B cell (primary cell): ENCODE data around the gene PFDN6. TPM values are rescaled to one million over a fixed set of nuclear protein-coding genes. Genes with fewer than 3 reads are reported as not detected.

Source experiments
- ATAC-seq: fragments of 200-7000 bp; cut with Tn5 transposase; one replicate; pipeline ENCODE4 v1.10.0; 2021; ENCODE audit warnings: low read depth, mild to moderate bottlenecking, moderate number of reproducible peaks, moderate library complexity
- CTCF ChIA-PET: fragments of 350-600 bp; sonication (Branson Sonifier 250); formaldehyde crosslinking; loops from one replicate; lab custom pipeline; 2021; ENCODE audit warnings: antibody characterized with exemption, inconsistent platforms; lab: Charles Lee
- POLR2A ChIA-PET: fragments of 350-600 bp; sonication (Branson Sonifier 250); formaldehyde crosslinking; loops from one replicate; lab custom pipeline; 2021; ENCODE audit warnings: antibody characterized with exemption; lab: Charles Lee
- DNase-seq: peaks from one replicate; pipeline ENCODE4 v3.0.0; 2013
- H2AFZ ChIP-seq: 2 replicates; pipeline ENCODE4 v1.6.1; 2012; ENCODE audit warnings: mild to moderate bottlenecking, low read depth, low read length; ENCODE audit not compliant: insufficient read depth, poor library complexity, severe bottlenecking
- H3K27ac ChIP-seq, 2 donors: 1 replicate in 1 of 2; 2 replicates in 1 of 2; pipeline ENCODE4 v1.5.1; 2012 to 2013; ENCODE audit warnings: low read length in 2 of 2, mild to moderate bottlenecking in 2 of 2, moderate library complexity in 1 of 2
- H3K27me3 ChIP-seq, 4 experiments: fragments of 200-600 bp in 1 of 4; sonication (generic) in 1 of 4; replicated peaks in 1 of 4; 1 replicate in 2 of 4; 2 replicates in 2 of 4; pipeline versions ENCODE4 v1.6.1 to v1.7.0; 2013 to 2016; ENCODE audit warnings: low read length in 3 of 4, mild to moderate bottlenecking in 2 of 4, mixed read lengths in 1 of 4, moderate library complexity in 1 of 4; ENCODE audit not compliant: insufficient read depth in 4 of 4, control insufficient read depth in 3 of 4; ENCODE audit errors: control extremely low read depth in 1 of 4
- H3K36me3 ChIP-seq, 2 experiments: replicated peaks in 1 of 2; 1 replicate in 1 of 2; 2 replicates in 1 of 2; pipeline versions ENCODE4 v1.6.1 to v1.7.1; 2013; ENCODE audit warnings: low read length in 1 of 2; ENCODE audit not compliant: insufficient read depth in 2 of 2, control insufficient read depth in 1 of 2; ENCODE audit errors: control extremely low read depth in 1 of 2, extremely low read depth in 1 of 2
- H3K4me1 ChIP-seq, 2 donors: fragments of 200-600 bp in 1 of 2; sonication (generic) in 1 of 2; 1 replicate in 1 of 2; 2 replicates in 1 of 2; pipeline versions ENCODE4 v1.5.1 to v1.6.1; 2013 to 2017; ENCODE audit warnings: low read length in 2 of 2; ENCODE audit not compliant: control insufficient read depth in 2 of 2, insufficient read depth in 2 of 2
- H3K4me2 ChIP-seq: replicated peaks from 2 replicates; pipeline ENCODE3; 2012; ENCODE audit warnings: mild to moderate bottlenecking, low read depth, low read length; ENCODE audit not compliant: poor library complexity, severe bottlenecking
- H3K4me3 ChIP-seq, 5 experiments: fragments of 200-600 bp in 1 of 5; sonication (generic) in 1 of 5; 1 replicate in 3 of 5; 2 replicates in 2 of 5; pipeline versions ENCODE4 v1.5.1 to v1.7.0; 2011 to 2016; ENCODE audit warnings: low read length in 4 of 5, mild to moderate bottlenecking in 4 of 5, low read depth in 2 of 5, control low read depth in 1 of 5, moderate library complexity in 1 of 5; ENCODE audit not compliant: insufficient read depth in 1 of 5; ENCODE audit errors: control extremely low read depth in 1 of 5, extremely low read depth in 1 of 5
- H3K79me2 ChIP-seq: fragments of 200-600 bp; sonication (generic); one replicate; pipeline ENCODE4 v1.6.0; 2016; ENCODE audit warnings: low read length; ENCODE audit not compliant: control insufficient read depth, insufficient read depth
- H3K9ac ChIP-seq: fragments of 200-600 bp; sonication (generic); 2 replicates; pipeline ENCODE4 v1.6.1; 2017; ENCODE audit warnings: mild to moderate bottlenecking, low read length, moderate library complexity
- H3K9me3 ChIP-seq, 3 donors: one replicate each; pipeline versions ENCODE4 v1.6.1 to v1.7.1; 2013; ENCODE audit warnings: low read length in 2 of 3; ENCODE audit not compliant: control insufficient read depth in 2 of 3, insufficient read depth in 1 of 3; ENCODE audit errors: control extremely low read depth in 1 of 3
- H4K20me1 ChIP-seq: 2 replicates; pipeline ENCODE4 v1.6.0; 2012; ENCODE audit warnings: mild to moderate bottlenecking, low read length; ENCODE audit not compliant: insufficient read depth, control insufficient read depth, poor library complexity, severe bottlenecking
- H3K27ac Mint-ChIP-seq: one replicate; pipeline ENCODE4 v1.8.0; 2021; ENCODE audit warnings: mixed read lengths
- H3K27me3 Mint-ChIP-seq: one replicate; pipeline ENCODE4 v1.8.0; 2021; ENCODE audit warnings: mixed read lengths
- H3K4me1 Mint-ChIP-seq: one replicate; pipeline ENCODE4 v1.8.0; 2021; ENCODE audit warnings: mixed read lengths
- H3K4me3 Mint-ChIP-seq: one replicate; pipeline ENCODE4 v1.8.0; 2021; ENCODE audit warnings: mixed read lengths
- H3K9me3 Mint-ChIP-seq: one replicate; pipeline ENCODE4 v1.8.0; 2022; ENCODE audit warnings: mixed read lengths; ENCODE audit not compliant: insufficient read depth
- EZH2 ChIP-seq: IDR thresholded peaks from 2 replicates; pipeline ENCODE4 v1.6.1; 2012; ENCODE audit warnings: borderline replicate concordance, low read depth, mild to moderate bottlenecking, moderate library complexity, low read length; ENCODE audit not compliant: insufficient read depth, poor library complexity, severe bottlenecking
- WGBS: methylation state at CpG from one replicate; pipeline ENCODE4 v1.1.5; 2013; ENCODE audit warnings: missing lambda C conversion rate; ENCODE audit not compliant: insufficient coverage; 5-methylcytosine and 5-hydroxymethylcytosine counted together
- intact Hi-C: fragments of 100-400 bp; cut with micrococcal nuclease; formaldehyde crosslinking; loops from one replicate; pipeline ENCODE4 v1.10.0; 2022
- polyA plus RNA-seq: library from polyadenylated mRNA; depleted of rRNA; stranded (reverse); fragments of >200 nt; gene quantifications from 2 replicates; pipeline ENCODE4 v1.2.3, GENCODE V29; 2012
- total RNA-seq, 2 donors: library from RNA; stranded (reverse); fragments of 120-200 nt in 1 of 2; gene quantifications; 1 replicate in 1 of 2; 2 replicates in 1 of 2; pipeline versions ENCODE4 v1.2.3 to v1.2.4, GENCODE V29; 2013 to 2022
- TF ChIP-seq, protein P1 (sequence below): fragments of 200-600 bp; IDR thresholded peaks from one replicate; pipeline ENCODE4 v1.8.0; 2022; ENCODE audit warnings: antibody characterized with exemption, mild to moderate bottlenecking

The PFDN6 gene
- total and polyA plus RNA-seq, 2 donors (not counting 1 experiment from before 2014, with no cell fraction given), result 33.2 to 51.1 TPM

DNA sequence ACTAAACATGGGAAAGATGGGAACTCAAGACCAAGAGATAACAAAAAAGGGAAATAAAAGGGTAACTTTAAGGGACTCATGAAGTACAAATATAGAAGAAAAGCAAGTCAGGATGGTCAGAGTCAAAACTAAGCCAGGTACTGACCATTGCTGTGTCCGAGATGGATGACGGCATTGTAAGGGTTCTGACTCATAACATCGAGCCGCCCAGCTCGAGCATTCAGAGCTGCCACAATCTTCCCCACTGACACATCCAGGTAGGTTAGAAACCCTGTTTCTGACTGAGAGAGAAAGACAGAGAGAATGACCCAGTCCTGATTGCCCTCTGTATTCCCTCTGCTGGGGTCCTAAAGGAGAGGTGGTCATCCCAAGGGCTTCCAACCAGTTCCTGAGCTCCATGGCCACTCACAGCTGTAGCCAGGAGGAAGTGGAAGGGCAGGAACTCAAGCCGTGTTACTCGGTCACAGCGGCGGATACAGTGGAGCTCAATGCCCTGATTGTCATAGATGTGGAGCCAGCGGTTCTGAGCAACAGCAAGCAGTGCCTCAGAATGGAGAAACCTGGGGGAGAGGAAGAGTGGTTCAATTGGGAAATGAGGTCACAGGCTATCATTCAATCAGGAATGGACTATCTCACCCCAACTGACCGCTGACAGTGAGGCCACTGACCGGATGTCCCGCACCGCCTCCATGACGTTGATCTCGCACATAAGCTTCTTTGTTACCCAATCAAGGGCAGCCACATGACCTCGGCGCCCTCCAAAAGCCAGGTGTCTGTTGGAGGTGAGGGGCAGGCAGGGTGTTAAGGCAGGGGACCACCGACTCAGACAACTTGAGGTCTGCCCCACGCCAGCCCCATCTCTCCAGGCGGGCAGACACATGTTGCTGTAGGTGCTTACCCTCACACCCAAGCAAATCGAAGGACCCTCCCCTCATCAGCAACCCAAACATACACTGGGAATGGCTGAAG is 2.2 kb upstream of the PFDN6 start:
- Histone ChIP-seq H4K20me1 (peaks cover 5% of the 10 kb centered on the region), H3K27me3 (no peaks in the 10 kb centered on the region), H3K4me3 (no peak overlapping the region), H3K79me2 (peaks cover 50% of the 10 kb centered on the region), H3K9ac (no peak overlapping the region), H3K27ac (no peak overlapping the region), H3K4me2 (no peak overlapping the region), H3K4me1 (peaks cover 19 to 25% of the 10 kb centered on the region in 2 donors), H3K9me3 (no peaks in the 10 kb centered on the region), H3K36me3 (peaks cover 0 to 49% of the 10 kb centered on the region in 2 experiments), H2AFZ (no peak overlapping the region)
- Mint-ChIP-seq H3K4me1 (peaks cover 38% of the 10 kb centered on the region), H3K27me3 (no peaks in the 10 kb centered on the region), H3K4me3 (peak overlapping the region; percentile 93), H3K27ac (peak overlapping the region; percentile 32), H3K9me3 (no peaks in the 10 kb centered on the region)
- TF ChIP-seq, protein P1, sequence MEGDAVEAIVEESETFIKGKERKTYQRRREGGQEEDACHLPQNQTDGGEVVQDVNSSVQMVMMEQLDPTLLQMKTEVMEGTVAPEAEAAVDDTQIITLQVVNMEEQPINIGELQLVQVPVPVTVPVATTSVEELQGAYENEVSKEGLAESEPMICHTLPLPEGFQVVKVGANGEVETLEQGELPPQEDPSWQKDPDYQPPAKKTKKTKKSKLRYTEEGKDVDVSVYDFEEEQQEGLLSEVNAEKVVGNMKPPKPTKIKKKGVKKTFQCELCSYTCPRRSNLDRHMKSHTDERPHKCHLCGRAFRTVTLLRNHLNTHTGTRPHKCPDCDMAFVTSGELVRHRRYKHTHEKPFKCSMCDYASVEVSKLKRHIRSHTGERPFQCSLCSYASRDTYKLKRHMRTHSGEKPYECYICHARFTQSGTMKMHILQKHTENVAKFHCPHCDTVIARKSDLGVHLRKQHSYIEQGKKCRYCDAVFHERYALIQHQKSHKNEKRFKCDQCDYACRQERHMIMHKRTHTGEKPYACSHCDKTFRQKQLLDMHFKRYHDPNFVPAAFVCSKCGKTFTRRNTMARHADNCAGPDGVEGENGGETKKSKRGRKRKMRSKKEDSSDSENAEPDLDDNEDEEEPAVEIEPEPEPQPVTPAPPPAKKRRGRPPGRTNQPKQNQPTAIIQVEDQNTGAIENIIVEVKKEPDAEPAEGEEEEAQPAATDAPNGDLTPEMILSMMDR, result no peak
- no peak for TF ChIP-seq EZH2
- DNase-seq (no peak), ATAC-seq (no peak)
- POLR2A ChIA-PET, result interaction anchor here (0.6 to 3.4 kb wide), 2 partner anchors 11 to 14 kb away, joined by 5 to 39 read pairs; partner anchors contain the start of gene B3GALT4
- WGBS, result 98% methylated on average over 12 of the region's 22 CpGs
- CTCF ChIA-PET, result interaction anchor here (0.8 to 2.6 kb wide), 6 partner anchors 10 to 139 kb away, joined by 3 to 10 read pairs (median 6); partner anchors contain the start of gene B3GALT4
- intact Hi-C loops, result no loop called here
